IPS DF 19.7 (cell line): Measurements from ENCODE around the gene SMYD5.

Source experiments
- DNase-seq: peaks from one replicate; pipeline ENCODE4 v3.0.0-alpha.2; 2013; ENCODE audit warnings: low read depth, low spot score

SMYD5 gene

DNA sequence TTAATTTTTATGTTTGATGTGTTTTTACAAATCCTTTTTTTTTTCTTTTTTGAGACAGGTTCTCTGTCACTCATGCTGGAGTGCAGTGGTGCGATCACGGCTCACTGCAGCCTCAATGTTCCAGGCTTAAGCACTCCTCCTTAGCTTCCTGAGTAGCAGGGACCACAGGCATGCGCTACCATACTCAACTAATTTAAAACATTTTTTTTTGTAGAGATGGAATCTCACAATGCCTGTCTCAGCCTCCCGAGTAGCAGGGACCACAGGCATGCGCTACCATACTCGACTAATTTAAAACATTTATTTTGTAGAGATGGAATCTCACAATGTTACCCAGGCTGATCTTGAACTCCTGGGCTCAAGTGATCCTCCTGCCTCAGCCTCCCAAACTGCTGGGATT is 8.4 kb upstream of the SMYD5 start:
- DNase-seq: no peak

DNA sequence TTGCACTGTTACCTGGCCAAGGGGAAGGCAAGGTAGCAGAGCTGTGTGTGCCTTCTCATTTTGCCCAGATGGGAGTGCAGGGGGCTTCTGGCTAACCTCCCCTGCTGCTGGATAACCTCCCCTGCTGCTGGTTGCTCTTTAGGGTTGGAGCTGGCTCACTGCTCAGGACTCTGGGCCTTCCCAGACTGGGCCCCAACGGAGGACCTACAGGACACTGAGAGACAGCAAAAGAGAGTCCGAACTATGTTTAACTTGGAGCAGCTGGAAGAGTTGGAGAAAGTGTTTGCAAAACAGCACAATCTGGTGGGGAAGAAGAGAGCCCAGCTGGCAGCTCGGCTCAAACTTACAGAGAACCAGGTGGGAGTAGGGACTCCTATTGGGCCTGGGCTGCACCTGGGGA is 5.8 kb upstream of the SMYD5 start:
- DNase-seq: no peak

DNA sequence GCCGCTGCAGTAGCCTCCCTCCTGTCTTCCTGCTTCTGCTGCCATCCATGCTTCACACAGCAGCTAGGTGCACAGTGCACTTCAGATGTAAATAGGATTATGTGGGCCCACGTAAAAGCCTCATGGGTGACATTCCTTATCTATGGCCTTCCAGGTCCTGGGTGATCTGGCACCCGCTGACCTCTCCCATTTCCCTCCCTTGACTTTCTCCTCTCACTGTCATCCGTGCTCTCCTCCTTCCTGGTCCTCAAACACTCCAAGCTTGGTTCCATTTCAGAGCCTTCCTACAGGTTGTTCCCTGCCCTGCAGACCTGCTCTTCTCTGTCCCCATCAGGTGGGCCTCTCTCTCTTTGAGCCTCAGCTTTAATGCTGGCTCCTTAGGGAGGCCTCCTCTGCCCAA is 4.0 kb upstream of the SMYD5 start:
- DNase-seq: no peak

DNA sequence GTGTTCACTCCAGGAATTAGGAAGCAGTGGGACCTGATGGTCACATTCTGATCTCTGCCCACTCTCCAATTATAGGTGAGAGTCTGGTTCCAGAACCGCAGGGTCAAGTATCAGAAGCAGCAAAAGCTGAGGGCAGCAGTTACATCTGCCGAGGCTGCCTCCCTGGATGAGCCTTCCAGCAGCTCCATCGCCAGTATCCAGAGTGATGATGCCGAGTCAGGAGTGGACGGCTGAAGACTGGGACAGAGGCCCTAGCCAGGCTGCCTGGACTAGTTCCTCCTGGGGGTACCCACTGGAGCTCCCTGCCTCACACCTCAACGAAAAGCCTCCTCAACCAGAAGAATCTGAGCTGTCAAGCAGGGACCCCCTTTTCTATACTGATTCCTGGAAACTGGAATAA is 3.3 kb upstream of the SMYD5 start:
- no peak for DNase-seq

DNA sequence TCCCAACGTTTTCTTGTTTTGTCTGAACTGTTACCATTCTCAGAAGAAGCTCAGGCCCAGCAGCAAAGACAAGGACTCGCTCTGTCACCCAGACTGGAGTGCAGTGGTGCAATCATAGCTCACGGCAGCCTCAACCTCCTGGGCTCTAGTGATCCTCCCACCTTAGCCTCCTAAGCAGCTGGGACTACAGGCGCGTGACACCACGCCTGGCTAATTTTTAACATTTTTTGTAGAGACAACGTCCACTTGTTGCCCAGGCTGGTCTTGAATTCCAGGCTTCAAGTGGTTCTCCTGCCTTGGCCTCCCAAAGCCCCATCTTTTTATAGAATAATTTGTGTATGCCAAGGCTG is 2.0 kb upstream of the SMYD5 start:
- DNase-seq: no peak

DNA sequence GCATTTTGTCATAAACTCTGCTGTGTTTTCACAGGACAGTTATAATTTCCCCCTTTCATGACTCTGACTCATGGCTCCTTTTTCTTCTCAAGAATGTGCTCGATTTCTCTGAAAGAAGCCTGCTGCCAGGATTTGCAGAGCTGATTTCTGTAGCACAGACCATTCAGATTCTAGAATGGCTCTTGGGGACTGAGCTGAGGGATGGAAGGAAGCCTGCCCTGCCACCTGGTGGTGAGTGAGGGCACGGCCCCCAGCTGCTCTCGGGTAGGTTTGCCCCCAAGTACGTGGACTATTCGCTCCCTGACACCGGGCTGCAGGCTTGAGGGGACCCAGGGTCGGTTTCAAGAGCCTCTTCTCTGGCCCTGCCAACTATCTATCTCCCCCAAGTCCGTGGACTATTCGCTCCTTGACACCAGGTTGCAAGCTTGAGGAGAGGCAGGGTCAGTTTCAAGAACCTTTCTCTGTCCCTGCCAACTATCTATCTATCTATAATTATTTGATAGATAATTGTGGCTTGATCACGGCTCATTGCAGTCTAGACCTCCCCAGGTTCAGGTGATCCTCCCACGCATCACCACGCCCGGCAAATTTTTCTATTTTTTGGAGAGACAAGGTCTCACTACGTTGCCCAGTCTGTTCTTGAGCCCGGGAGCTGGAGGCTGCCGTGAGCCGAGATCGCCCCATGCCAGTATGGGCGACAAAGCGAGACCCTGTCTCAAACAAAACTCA is 1.4 kb upstream of the SMYD5 start:
- DNase-seq: no peak

DNA sequence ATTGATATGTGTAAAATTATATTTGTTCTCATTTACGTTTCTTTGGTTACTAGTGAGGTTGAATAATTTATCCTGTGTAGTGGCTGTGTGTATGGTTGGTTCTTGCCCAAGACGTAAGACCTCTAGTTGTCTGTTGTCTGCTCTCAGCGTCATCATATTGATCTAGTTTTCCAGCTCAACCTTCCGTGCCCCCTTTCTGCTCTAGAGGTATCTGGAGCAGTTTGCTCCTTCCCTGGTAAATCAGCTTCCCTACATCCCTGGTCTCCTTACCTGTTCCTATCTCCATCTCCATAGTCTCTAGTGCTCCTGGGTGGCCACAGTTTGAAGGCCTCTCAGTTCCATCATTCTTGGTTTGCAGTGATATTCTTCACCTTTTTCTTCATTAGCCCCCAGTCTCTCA is 1.2 kb downstream of the SMYD5 start:
- no peak for DNase-seq

DNA sequence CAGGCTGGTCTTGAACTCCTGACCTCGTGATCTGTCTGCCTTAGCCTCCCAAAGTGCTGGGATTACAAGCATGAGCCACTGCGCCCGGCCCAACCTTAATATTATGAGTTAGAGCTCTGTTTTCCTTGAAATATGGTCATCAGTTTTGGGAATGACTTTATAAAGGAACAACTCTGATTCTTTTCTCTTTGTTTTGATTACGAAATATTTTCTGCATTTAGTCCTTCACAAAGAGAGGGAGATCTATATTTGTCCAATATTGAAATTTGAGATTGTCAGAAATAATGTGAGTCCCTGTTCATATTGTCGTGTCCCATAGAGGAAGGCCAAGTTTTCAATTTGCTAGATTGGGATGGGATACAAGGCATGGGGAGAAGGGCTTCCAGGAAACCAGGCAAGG is 3.1 kb downstream of the SMYD5 start:
- DNase-seq: no peak

DNA sequence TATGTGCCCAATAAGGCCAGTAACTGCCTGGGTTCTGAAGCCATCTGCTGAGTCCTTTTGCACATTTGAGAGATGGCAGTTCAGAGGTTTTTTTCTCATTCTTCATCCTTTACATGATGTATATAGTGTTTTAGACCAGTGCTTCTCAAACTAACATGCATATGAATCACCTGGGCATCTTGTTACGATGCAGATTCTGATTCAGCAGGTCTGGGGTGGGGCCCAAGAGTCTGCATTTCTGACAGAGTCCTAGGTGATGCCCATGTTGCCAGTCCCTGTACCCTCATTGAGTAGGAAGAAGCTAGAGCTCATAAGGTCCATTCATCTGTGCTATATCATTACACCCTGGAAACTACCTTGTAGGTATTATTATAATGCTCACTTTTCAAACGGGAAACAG is 3.8 kb downstream of the SMYD5 start:
- DNase-seq: no peak

DNA sequence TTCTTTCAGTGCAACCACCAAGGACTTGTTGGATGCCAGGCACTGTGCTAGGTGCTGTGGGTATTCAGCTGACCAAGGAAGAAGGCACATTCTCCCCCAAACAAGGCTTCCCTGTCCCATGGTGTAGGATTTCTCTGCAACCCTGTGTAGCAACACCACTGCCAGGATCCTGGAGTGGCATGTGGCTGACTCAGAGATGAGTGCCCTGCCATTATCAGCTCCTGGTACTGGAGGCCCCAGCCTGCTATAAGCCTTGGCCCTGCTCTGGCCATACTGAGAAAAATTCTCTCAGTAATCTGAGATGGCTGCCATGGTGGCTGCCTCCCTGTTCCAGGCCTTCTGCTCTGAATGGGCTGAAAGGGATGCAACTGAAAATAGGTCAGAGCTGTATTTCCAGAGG is 4.3 kb downstream of the SMYD5 start:
- DNase-seq: no peak

DNA sequence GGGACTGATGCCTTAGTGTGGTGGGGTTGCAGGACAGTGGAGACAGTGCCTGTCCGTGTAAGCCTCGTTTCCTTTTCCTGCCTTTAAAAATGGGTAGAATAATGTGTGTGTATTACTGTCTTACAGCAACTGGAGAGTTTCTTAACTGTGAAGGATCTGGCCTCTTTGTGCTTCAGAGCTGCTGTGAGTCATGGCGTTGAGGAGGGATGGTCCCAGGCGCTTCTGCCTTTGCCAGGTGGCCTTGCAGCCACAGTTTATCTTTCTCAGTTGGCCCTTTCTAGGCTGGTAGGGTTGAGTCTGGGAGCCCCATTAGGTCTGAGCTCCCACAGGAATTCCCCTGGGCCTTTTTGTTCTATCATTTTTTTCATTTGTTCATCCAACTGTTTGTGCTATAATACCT is 9.8 kb downstream of the SMYD5 start:
- DNase-seq: no peak

DNA sequence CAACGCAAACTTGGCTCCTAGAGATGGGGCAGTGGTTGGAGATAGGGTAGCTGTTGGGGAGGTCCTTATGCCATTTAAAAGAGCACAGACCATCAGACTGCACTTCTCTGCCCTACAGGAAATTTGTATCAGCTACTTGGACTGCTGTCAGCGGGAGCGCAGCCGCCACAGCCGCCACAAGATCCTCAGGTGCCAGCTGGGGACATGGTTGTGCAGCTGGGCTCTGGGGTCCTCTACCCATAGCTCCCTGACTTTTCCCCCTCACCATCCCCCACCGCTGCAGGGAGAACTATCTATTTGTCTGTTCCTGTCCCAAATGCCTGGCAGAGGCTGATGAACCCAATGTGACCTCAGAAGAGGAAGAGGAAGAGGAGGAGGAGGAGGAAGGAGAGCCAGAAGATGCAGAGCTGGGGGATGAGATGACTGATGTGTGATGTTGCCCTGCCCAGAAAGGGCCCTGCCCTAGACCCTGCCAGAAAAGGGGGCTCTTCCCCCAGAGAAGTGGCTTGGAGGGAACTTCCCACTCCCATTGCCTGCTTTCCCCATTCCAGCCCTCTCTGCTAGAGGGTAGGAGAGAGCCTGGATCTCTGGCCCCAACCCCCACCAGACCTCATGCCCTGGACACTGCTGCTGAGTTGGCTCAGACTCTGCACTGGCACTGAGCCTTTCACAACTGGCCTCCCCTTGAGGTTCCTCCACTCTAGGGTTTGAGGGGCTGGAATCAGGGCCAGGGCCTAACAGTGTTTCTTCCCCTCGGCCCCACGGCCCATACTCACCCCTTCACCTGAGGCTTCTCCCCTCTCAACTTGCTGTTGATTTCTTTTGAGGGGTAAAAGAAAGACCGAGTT is 11.7 kb downstream of the SMYD5 start:
- DNase-seq: no peak

DNA sequence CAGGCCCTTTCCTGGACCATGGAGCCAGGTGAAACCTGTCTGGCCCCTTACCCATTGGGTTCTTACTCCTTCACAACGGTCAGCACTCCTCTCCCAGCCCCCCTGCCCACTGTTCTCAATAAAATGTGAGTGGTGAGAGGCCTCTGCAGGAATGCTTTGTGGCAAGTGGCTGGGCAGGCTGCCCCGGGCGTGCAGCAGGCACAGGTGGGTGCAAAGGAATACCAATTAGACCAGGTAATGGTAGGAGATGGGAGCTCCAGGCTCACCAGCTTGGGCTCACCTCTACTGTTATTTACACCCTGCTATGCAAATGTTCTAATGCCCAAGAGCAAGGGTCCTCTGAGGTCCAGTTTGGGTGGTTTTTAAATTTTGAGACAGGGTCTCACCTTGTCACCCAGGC is 13.0 kb downstream of the SMYD5 start:
- DNase-seq: no peak

DNA sequence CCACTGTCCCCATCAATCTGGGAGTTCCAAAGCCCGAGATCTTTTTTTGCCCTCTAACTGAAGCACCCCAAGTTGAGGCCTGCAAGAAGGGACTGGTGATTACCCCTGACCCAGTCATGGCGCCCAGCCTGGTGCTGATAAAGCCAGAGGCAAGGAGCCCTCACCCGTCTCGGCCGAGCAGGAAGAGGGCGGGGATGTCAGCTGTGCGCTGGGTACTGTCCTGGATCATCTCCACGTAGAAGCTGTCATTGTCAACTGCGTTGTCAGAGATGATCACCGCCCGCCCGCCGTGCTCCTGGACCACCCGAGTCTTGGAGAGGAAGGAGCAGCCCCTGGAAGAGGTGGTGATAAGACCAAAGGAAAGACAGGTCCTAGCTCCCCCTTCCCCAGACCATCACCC is 14.6 kb downstream of the SMYD5 start:
- DNase-seq: no peak

DNA sequence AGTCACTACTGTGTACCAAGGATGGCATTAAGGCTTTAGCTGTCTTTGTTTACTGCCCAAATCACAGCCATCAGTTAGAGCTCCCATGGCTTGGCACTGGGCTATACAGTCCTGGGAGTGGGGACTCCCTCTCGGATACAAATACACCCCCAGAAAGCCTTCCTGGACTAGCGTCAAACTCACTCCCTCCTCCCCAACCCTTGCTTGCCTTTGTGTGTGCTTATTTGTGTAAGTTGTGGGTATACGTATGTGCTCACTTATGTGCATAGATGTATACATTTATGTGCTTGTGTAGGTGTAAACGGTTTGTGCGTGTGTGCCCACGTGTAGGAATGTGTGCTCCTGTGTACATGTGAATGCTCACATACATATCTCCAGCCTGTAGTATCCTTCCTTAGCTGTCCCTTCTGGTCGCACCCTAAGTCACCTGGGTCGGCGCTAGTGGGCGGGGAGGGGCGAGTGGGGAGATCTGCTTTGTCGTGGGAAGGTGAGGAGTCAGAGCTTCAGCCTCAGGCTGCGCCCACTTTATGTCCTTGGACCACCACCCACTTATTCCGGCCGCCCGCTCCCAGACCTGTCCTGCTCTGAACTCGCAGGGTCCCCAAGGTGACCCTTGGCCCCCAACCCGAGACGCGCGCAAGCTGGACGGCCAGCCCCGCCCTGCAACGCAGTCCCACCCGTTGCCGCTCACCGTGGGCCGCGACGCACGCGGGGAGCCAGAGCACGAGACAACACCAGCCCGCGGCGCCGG is 18.5 kb downstream of the SMYD5 start:
- DNase-seq: no peak

DNA sequence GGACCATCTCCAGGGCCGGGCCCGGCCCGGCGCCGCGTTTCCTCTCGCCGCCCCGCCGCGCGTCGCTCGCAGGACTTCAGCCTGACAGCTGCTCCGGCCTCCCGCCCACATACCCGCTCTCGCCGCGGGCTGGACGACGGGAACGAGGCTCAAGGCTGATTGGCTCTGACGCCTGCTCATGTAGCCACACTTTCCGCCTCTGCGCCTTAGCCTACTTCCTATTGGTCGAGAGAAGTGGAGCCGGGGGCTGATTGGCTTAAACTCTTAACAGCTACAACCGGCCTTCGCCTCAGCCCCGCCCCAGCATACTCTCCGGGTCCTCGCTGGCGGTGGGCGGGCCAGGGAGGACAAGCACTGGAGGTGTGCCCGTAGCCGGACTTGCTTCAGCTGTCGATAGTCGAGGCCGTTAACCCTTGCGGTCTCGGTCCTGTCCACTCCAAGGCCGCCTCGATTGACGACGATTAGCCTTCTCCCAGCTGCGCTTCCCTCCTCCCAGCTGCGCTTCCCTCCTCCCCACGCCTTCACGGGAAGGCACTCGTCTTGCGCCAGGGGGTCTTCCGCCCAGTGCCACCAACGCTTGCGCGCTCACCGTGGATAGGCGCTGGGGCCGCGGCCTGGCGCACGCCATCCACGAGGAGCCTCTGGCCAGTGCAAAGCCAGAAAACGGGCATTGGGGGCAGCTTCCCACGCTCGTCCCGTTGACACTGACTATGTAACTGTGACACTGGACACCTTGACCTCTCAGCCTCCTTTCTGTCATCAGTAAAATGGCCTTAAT is 19.3 kb downstream of the SMYD5 start, which contains the start of gene PRADC1:
PRADC1 (minus strand) TSS at position 86 of the 778 bp plus-strand sequence; CDS start at position 7, 79 bp downstream.
- peak; percentile 100 for DNase-seq

DNA sequence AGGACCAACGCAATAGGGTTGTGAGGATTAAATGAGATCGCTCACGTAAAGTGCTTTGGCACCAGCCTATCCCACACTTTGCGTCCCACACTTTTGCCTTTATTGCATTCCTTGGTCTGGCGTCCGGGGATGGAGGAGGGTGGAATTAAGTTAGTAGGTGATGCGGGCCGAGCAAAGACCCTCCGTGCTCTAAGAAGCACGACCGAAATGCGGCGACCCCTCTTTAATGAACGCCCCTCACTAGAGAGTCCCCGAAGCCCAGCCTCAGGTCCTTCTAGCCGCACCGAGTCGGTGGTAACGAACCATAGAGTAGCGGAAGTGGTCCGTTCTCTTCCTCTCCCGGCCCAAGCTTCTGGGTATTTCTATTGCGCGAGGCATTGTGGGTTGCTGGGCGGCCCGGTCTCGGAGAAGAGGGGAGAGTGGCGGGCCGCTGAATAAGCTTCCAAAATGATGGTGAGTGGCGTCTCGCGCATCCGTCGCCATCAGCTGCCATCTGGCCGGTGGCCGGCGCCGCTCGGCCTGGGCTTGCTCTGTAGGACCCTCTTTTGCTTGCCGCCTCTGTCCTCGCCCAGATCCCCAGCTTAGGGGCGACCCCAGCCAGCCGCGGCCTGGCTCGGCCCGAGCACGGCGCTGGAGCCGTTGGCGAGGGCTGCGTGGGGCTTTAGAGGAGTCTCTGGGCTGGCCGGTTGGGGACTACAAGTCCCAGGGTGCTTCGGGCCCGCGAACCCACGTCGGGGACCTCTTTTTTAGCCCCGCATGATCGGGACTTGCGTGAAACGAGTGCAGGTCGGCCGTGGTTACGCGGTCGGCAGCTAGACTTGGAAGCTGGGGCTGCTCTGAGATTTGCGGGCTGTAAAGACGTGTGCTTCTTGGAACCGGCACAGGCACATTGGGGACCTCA is 20.1 kb downstream of the SMYD5 start, which contains the start of gene CCT7:
CCT7 (plus strand) TSS at position 377 of the 901 bp plus-strand sequence; CDS start at position 448, 71 bp downstream.
- DNase-seq: peak; percentile 89

DNA sequence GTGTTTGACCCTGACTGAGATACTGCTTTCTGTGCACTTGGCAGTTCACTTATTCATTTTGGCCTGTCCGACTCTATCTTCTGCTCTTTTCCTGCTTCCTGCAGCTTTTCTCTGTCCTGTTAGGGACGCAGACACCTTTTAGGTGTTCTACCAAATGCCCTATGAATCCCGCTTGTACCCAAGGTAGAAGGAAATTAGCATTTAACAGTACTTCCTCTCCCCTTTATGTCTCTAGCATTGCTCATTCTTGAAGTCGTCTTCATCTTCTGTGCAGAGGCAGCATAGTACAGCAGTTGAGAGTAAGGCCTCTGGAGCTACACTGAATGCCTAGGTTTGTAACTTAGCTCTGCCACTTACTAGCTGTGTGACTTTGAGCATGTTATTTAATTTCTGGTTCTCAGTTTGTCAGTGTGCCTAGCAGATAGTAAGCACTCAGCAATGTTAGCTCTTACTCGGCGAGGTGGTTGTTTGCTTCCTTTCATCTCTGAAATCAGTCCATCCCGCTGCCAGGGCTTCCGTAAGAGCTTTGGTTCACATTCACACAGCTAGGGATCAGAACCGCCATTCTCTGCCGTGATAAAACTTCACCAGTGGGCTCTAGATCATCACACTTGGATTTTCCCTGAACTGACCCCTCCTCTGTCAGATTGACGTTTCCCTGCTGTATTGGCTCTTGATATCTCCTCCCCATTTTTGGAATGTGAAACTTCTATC is 21.4 kb downstream of the SMYD5 start:
- no peak for DNase-seq

DNA sequence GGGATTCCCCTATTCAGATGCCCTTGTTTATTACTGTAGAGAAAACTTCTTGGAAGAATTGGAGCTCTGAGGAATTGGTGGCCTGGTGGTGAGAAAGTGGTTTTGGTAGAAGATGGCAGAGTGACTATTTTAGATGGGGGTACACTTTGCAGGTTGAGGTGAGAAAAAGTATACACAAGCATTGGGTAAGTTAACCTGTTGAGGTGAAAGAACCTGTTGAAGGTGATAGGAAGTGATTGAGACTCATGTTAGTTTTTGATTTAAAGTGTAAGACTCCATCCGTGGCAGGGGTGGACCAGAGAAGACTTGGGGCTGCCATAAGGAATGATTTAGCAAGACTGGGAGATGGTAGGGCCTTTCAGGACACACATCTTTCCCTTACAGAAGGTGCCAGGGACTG is 23.1 kb downstream of the SMYD5 start:
- no peak for DNase-seq

DNA sequence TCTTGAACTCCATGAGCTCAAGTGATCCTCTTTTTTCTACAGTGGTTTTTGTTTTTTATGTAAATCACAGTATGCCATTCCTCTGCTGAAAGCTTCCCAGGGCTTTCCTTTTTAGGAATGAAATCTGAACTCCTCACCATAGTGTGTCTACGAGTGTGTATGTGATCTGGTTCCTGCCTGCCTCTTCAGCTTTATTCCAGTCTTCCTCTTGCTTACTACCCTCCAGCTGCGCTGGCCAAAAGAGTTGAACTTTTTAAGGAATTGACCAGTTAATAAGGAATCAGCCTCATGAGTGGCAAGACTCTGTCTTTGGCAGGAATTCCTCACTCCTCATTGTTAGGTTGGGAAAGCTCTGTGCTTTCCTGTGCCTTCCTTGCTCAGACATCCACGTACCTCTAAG is 24.1 kb downstream of the SMYD5 start:
- DNase-seq: no peak
